HG03571 (cell line): ENCODE measurements around the gene PNPLA7.
A peak's percentile ranks its signal among the peaks of the same experiment; 100 is the strongest.
"Not testable (repeated sequence)": the region's sequence is repeated elsewhere in the genome, so short reads cannot be mapped to it uniquely, and the experiment has no call there.

Source experiments
- ATAC-seq: cut with Tn5 transposase; IDR thresholded peaks from one replicate; pipeline ENCODE4 v1.9.1; 2021; ENCODE audit not compliant: unreplicated experiment

Gene PNPLA7

DNA sequence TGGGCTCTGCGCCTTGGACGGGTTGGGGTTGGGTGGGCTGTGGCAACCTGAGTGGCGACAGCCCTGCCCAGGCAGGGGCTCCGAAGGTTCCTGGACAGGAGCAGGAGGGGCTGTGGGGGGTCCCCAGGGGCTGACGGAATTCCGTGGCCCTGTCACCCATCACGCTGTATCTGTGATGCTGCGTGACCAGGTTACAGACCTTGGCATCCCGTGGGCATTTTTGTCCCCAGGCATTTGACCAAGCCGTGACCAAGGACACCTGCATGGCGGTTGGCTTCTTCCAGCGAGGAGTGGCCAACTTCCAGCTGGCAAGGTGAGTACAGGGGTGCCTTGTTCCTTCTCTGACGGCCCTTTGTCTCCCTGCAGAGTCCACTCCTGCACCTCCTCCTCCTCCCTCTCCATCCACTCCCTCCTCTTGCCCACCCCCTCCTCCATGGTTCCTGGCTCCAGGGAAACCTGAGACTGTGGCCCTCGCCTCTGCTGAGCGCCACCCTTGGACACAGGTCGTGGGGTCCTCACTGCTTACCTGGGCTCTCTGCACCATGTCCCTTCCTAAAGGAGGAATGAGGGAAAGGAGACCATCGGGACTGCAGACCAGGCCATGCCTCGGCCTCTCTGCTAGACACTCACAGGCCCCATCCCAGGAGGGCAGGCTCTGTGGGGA, 124.1 kb downstream of the PNPLA7 start:
- ATAC-seq, result no peak

DNA sequence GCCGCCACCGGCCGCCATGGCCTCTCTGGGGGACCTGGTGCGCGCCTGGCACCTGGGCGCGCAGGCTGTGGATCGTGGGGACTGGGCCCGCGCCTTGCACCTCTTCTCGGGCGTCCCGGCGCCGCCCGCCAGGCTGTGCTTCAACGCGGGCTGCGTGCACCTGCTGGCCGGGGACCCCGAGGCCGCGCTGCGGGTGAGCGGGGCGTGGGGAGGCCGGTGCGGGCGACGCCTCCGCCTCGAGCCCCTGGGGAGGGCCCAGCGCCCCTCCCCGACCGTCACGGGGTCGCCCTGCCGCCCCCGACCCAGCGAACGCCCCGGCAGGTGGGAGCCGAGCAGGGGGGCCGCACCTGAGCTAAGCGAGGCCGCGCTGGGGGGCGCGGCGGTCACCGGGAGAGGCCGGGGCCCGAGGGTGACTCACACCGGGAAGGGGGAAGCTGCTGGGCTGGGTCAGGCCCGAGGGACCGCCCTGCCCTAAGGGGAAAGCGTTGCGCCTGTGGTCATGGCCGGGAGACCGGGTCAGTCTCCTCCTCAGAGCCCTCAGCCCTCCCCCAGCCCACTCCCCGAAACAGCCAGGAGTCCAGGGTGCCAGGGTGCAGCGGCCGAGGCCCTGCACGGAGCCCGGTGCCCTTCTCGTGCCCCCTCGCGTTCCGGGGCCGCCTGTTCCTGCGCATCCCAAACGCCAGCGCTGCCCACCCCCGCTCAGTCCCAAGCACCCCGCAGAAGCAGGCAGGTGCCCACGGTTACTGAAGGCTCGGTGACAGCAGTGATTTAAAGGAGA, 126.5 kb downstream of the PNPLA7 start:
- ATAC-seq, result no peak

GRCh38 chr9:137422604-137423513, 127.3 kb downstream of the PNPLA7 start, which contains the start of the genes EXD3 and NOXA1:
TSS of gene EXD3 (minus strand) at chr9:137423162. CDS start at chr9:137395357, 27,805 bp downstream.
TSS of gene NOXA1 (plus strand) at chr9:137423393. CDS start at chr9:137423530, 137 bp downstream.
- ATAC-seq, result peak; percentile 78

GRCh38 chr9:137421838-137422603, 128.2 kb downstream of the PNPLA7 start:
- ATAC-seq, result no peak

DNA sequence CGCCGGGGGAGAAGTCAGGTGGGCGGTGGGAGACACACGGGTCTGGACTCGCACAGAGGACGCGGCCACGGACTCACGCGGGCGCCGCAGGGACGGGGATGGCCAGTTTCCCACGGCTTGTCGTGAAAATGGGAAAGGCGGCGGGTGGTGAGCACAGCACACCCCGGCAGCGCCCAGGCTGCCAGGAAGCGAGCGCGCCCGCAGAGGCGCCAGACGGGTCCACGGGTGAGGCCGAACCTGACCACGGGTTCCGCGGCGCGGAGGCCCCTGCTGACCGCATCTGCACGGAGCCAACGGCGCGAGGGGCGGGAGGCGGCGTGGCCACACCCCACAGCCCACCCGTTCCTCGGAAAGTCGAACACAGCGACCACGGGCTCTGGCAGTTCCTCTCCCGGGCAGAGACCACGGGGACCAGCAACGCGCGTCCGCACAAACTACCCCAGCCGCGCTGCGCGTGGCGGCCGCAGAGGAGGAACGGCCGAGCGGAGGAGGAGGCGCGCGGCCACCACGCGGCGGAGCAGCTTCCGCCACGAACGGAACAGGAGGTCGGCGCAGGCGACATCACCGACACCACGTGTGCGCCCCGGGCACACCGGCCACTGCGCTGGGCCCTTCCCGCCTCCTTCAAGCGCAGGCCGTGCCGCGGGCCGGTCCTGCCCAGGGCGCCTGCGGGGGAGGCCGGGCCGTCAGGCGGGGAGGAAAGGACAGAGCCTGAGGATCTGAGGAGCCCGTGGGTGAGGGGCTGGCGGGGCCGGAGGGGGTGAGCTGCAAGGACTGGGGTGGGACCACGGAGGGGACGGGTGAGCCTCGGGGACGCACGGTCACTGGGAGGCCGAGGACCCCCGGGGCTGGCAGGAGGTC, 132.8 kb downstream of the PNPLA7 start:
- no peak for ATAC-seq

DNA sequence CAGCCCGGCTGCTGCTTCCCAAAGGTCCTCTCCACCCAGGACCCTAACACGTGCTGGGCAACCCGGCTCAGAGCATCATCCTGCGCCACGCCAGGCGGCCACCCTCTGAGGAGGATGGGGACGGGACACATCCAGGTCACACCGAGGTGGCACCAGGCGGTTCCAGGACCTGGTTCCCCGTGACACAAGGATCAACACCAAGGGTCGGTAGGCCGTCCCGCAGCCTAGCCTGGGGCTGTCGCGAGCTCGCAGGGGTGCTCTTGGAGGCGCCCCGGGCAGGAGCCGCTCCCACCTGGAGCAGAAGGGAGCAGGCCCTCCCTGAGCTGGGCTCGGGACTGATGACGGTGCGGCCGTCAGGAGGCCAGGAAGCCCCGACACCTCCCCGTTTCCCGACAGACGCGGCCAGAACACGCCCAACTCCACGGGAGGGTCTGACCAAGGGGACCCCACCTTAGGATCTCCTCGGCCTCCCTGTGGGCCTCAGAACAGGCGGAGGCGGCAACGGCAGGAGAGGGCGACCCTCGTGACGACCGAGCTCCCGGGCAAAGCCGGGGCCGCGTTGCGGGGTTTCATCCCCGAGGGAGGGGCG, 133.5 kb downstream of the PNPLA7 start:
- no peak for ATAC-seq

DNA sequence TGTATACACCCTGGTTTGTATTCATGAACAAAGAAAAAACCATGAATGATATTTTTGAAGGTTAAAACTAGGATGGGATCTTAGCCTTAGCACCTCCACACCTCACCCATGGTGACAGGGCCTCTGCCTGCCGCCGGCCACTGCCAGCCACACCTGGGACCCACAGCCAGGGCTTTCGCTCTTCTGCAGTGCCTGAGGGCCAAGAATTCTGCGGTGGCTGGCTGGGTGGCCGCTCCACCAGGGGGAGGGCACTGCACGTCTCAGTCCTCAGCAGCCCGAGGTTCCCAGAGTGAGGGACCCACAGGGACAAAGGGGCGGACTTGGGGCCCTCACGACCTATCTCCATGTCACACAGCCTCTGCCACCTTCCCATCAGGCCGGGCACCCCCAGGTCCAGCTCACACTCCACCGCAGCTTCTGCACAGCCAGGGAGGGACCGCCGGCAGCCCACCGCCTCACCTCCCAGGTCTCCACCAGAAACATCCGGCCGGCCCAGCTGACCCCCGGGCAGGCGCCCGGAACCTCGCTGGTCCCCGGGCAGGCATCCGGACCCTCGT, 134.1 kb downstream of the PNPLA7 start:
- no peak for ATAC-seq

DNA sequence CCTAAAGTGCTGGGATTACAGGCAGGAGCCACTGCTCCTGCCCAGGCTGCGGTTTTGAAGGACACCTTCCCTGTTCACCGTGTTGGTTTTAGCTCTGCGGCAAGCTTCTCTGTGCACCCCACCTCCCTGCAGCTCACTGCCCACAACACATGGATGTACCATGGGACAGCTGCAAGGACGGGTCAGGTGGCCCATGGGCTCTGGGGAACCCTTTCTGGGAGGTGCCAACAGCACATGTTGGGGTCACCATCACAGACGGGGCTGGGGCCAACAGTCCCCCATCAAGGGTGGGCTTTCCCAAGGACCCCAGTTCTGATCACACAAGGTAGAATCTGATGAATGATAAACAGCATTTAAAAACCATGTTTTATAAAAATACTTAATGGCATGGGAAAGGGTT, 134.8 kb downstream of the PNPLA7 start:
- no peak for ATAC-seq

DNA sequence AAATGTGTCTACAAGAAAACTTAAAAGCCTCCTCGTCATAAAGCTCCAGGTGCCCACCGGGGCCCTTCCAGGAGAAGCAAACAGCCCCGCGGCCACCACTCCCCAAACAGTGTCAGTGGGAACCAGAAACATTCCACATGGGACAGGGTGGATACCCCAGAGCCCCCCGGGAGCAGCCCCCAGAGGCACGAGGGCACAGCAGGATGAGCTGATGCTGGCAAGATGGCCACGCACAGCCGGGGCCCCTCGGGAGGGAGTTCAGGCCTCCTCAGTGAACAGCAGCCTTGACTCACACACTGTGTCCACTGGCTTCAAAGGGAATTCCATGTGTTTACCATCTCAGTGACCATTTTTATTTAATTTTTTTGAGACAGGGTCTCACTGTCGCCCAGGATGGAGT, 137.8 kb downstream of the PNPLA7 start:
- ATAC-seq, result no peak

GRCh38 chr9:137411645-137412380, 138.4 kb downstream of the PNPLA7 start:
- peak; percentile 35 for ATAC-seq

GRCh38 chr9:137411260-137411644, 138.9 kb downstream of the PNPLA7 start:
- no peak for ATAC-seq

- no peak for ATAC-seq
These were observed 139.3 kb downstream of the PNPLA7 start for GRCh38 chr9:137410891-137411249.

DNA sequence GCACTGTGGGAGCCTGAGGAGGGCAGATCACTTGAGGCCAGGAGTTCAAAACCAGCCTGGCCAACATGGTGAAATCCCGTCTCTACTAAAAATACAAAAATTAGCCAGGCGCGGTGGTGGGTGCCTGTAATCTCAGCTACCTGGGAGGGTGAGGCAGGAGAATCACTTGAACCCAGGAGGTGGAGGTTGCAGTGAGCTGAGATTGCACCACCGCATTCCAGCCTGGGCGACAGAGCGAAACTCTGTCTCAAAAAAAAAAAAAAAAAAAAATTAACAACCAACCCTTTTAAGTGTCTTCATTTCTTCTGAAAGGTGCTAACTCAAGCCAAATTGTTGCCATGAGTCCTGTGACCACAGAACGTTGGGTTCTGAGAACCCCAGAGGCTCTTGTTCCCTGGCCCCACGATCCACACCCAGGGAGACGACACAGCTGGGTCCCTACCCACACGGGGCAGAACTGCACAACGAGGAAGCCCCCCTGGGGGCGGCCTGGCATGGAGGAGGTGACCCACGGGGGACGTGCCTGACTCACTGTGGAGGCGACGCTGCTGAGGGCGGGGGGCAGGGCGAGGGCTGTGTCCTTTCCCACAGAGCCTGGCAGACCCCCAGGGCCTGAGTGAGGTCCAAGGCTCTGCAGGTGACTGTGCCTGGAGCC, 139.8 kb downstream of the PNPLA7 start:
- not testable (repeated sequence) for ATAC-seq
